Measurements from ENCODE around the gene ZNF593.

ZNF593 gene

DNA sequence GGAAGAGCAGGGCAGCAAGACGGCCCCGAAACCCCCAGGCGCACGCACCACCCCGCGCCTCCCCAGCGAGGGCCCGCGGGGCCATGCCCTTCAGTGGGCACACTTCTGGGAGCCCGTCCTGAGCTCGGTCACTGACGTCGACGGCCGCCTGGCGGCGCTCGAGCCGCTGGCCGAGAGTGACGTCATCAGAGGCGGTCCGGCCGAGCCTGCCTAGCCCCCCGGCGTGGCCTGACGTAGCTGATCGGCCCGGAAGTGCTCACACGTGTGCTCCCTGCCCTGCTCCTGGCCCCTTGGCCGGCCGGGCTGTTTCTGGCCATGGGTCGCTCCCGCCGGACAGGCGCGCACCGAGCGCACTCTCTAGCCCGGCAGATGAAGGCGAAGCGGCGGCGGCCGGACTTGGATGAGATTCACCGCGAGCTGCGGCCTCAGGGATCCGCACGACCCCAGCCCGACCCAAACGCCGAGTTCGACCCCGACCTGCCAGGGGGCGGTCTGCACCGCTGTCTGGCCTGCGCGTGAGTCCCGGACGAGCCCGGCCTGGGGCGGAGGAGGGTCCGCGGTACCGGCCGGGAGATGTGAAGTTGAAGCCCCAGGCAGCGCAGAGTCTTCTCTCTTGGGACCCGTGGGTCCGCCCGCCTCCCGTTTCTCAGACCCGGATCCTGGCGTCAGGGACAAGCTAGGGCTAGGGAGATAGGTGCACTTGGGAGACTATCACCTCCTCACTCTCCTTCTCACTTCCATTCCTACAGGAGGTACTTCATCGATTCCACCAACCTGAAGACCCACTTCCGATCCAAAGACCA, at the start of gene ZNF593:
TSS of gene ZNF593 (plus strand) at position 240 of the 803 bp plus-strand sequence. CDS start at position 316, 76 bp downstream.
- peak; percentile 76 to 86 (median 85) for DNase-seq (ENCODE audit: low read depth in 2 of 3, low spot score in 2 of 3)

- DNase-seq (ENCODE audit: low read depth in 2 of 3, low spot score in 2 of 3) = no peak
These were observed 47.6 kb upstream of the ZNF593 start for GRCh38 chr1:26121854-26122773.

DNA sequence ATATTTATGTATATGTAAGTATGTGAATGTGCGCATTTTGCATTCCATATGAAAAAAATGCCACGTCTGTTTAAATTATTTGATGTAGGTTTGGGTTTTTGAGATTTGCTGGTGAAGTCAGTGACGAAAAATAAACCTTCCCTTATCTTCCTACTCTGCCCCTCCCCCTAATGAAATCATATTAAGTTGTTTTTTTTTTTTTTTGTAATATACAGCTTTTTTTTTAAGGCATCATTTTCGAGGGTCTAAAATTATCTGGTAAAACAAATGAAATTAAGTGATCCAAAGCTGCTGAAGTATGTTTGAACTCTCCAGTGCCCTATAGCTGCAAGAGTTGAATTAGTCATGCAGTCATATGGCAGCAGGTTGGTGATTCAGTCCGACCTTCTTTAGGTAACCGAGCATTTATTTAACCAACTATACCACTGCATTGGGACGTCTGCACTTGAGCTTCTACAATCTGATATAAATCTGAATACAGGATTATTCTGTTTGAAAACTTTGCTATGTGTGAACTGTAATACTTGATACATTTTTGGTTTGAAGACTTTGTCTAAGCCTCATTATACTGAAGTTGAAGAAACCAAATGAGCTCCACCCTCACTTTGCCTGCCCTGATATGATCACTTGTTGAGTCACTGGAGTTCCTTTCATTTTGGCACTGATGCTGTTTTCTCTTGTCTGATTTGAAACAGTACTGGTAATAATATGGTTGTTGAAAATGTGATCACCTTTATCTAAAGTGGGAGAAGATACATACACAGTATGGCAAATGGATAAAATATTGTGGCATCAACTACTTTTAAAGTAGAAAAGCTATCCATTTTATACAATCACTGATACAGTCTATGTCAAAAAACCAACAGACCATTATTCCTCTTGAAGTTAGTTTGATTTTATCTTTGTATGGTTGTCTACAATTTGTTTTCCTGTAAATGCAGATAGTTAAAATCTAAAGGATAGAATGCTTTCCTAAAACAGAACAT, 46.4 kb upstream of the ZNF593 start:
- no peak for DNase-seq (ENCODE audit: low read depth in 2 of 3, low spot score in 2 of 3)

GRCh38 chr1:26124418-26125331, 45.0 kb upstream of the ZNF593 start:
- no peak for DNase-seq (ENCODE audit: low read depth in 2 of 3, low spot score in 2 of 3)

- DNase-seq (ENCODE audit: low read depth in 2 of 3, low spot score in 2 of 3) = no peak
These were observed 44.3 kb upstream of the ZNF593 start for GRCh38 chr1:26125382-26125781.

GRCh38 chr1:26125946-26126320, 43.8 kb upstream of the ZNF593 start:
- no peak for DNase-seq (ENCODE audit: low read depth in 2 of 3, low spot score in 2 of 3)

DNA sequence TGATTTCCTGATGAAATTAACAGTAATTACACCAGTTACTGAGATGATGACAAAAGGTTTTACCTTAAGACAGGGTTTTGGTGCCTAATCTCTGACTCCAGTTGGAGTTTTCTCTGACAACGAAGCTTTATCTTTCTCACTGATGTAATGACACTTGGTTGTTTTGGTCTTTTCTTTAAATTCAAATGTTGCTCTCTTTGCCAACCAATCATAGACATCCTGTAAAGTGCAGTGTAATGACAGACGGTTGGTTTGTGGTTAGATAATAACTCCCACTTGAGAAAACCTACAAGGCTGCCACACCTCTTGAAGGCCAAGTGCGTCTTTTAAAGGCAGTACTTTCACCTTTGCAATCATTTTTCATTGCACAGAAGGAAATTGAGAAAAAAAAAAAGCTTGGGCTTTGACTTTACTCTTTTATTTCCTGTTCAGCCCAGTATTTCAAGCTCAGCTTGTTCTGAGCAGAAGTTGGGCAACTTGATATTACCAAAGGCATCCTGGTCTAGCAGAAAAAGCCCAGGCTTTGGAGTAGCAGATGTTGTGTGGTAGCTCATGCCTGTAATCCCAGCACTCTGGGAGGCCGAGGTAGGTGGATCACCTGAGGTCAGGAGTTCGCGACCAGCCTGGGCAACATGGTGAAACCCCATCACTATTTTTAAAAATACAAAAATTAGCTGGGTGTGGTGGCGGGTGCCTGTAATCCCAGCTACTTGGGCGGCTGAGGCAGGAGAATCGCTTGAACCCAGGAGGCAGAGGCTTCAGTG, 43.2 kb upstream of the ZNF593 start:
- no peak for DNase-seq (ENCODE audit: low read depth in 2 of 3, low spot score in 2 of 3)

DNA sequence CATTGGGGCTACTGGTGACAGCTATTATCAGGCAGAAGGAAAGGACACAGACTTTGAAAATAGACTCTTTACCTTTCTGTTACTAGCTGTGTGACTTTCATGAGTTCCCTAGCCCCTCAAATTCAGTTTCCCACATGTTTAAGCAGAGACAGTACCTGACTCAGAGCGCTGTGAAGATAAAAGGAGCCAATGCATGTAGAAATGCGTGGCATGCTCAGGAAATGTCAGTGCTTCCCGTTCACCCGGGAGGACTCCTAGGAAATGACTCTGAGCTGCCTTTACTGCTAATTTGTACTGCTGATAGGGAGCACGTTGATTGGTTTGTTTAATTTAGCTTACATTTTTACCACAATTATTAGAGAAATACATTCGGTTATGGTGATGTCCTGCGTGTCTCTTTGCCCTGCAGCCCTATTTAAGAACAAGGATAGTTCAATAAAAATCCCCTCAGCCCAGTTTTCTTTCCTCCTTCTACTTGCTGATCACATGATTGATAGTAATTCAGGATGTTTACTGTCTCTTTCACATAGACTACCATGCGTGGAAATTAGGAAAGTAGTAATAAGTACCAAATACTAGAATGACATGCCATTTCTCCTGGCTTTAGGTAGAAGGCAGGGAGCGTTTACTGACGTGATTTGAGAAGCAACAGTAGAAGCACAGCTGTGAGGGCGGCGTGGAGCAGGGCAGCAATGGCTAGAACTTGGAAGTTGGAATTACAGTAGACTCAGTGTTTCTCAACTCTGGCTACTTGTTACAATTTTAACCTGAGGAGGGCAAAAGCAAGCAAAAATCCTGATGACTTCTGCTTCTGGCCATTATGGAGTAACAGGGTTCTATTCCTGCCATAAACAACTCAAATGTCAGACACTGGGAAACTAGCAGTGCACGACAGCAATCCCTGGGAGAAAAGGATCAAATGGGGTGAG, 42.2 kb upstream of the ZNF593 start:
- DNase-seq (ENCODE audit: low read depth in 2 of 3, low spot score in 2 of 3) = no peak

DNA sequence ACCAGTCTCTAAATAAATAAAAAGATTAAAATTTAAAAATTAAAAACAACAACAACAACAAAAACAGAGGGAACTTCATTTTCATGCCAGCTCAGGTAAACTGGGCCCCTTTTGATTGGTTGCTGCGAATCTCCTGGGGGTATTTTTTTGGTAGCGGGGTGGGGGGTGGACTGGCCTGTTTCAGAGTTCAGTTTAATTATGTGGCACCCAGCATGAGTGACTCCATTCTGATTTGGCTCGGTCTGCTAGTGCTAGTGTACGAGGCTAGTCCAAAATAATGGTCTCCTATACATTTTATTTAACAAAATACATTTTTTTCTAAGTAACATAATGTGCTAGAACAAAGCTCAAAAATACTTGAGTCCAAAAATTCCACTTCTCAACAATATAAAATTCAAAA, 39.9 kb upstream of the ZNF593 start:
- DNase-seq (ENCODE audit: low read depth in 2 of 3, low spot score in 2 of 3) = no peak

GRCh38 chr1:26130695-26131094, 39.0 kb upstream of the ZNF593 start:
- no peak for DNase-seq (ENCODE audit: low read depth in 2 of 3, low spot score in 2 of 3)

- DNase-seq (ENCODE audit: low read depth in 2 of 3, low spot score in 2 of 3) = no peak
These were observed 37.4 kb upstream of the ZNF593 start for GRCh38 chr1:26132128-26132833.

- DNase-seq (ENCODE audit: low read depth in 2 of 3, low spot score in 2 of 3) = no peak
These were observed 36.9 kb upstream of the ZNF593 start for GRCh38 chr1:26132834-26133167.

- no peak for DNase-seq (ENCODE audit: low read depth in 2 of 3, low spot score in 2 of 3)
These were observed 35.2 kb upstream of the ZNF593 start for GRCh38 chr1:26134466-26134865.

- DNase-seq (ENCODE audit: low read depth in 2 of 3, low spot score in 2 of 3) = no peak
These were observed 30.6 kb upstream of the ZNF593 start for GRCh38 chr1:26138974-26139558.

- DNase-seq (ENCODE audit: low read depth in 2 of 3, low spot score in 2 of 3) = no peak
These were observed 27.5 kb upstream of the ZNF593 start for GRCh38 chr1:26142159-26142558.

GRCh38 chr1:26145041-26145959, 24.4 kb upstream of the ZNF593 start:
- DNase-seq (ENCODE audit: low read depth in 2 of 3, low spot score in 2 of 3) = peak in 2 of 3 experiments; percentile 37 to 49
